Myocyte (in vitro differentiated cells): ENCODE measurements around the gene CSTB. TPM values are rescaled to one million over a fixed set of nuclear protein-coding genes. Genes with fewer than 3 reads are reported as not detected.
A peak's percentile ranks its signal among the peaks of the same experiment; 100 is the strongest.

Experiments used
- DNase-seq: peaks from one replicate; pipeline ENCODE4 v3.0.0-alpha.2; 2012; ENCODE audit warnings: low read depth
- total RNA-seq: library from RNA; depleted of rRNA; stranded (reverse); fragments of >200 nt; gene quantifications from 2 replicates; pipeline ENCODE4 v1.2.3, GENCODE V29; 2014

Gene CSTB
- total RNA-seq, 1 donor from 2014 or later: 12.5 TPM

DNA sequence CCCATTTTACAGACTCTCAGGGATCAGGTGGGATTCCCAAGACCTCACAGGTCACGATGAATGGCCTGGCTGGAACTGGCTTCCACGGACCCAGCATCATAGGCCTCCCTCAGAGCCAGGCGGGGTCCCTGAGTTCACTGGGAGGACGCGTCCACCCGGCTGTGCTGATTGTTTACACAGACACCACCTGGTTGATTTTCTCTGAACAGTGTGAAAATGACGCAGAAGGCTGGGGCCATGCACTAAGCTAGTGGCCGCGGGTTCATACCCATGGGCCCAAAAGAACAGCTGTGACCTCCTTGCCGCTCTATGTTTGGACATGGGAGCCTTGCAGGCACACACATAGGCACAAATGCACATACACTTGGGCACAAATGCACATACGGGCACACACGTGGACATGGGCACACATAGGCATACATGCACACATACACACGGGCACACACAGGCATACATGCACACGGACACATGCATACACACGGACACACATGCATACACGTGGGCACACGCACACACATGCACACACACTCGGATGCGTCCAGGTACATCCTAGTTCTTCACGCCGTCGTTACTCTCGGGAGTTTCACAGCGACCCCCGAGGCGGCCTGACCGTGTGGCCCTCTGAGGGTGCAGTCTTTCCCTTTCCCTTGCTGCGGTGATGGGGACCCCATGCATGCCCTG lies 23.2 kb downstream of the CSTB start:
- no peak for DNase-seq

DNA sequence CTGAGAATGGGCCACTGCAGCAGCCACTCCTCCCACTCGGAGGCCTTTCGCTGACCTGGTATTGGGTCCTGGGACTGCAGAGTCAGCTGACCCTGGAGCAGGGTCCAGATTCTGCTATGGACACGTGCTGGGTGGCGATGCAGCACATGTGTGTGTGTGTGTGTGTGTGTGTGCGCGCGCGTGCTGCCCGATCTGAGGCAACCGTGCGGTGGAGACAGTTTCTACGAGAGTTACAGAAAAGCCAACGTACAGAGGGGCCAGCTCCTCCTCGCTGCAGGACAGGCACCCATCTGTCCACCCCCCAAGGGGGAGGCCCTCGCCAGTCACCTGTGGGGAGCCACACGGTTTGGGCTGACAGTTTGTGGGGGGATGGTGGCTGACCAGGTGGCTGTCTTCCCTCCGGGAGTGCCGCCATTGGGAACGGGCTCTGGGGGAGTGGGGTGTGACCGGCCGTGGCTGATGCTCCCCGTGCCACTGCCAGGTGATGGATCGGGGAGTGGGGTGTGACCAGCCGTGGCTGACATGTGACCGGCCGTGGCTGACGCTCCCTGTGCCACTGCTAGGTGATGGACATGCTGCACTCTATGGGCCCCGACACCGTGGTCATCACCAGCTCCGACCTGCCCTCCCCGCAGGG lies 24.0 kb downstream of the CSTB start:
- no peak for DNase-seq

DNA sequence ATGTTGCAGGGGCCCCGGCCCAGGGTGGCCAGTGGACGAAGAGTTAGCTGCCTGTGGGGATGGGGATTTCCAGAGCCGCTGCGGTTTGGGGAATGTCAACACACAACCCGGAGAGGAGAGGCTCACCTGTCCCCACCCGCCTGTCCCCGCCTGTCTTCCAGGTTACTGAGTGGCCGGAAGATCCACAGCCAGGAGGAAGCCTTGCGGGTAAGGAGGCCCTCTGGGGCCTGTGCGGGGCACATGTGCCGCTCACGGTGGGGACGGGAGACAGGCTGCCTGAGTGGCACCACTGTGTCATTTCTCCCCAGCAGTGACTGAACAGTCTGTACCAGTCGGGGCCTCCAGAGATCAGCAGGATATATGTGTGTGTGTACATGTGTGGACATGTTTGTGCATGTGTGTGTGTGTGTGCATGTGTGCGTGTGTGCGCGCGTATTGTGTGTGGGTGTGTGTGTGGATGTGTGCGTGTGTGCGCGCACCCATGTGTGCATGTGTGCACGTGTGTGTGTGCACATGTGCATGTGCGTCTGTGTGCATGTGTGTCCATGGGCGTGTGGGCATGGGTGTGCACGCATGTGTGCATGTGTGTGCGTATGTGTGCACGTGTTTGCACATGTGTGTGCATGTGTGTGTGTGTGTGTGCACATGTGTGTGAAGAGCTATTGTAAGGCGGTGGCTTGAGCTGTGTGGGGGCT lies 25.6 kb downstream of the CSTB start:
- no peak for DNase-seq

DNA sequence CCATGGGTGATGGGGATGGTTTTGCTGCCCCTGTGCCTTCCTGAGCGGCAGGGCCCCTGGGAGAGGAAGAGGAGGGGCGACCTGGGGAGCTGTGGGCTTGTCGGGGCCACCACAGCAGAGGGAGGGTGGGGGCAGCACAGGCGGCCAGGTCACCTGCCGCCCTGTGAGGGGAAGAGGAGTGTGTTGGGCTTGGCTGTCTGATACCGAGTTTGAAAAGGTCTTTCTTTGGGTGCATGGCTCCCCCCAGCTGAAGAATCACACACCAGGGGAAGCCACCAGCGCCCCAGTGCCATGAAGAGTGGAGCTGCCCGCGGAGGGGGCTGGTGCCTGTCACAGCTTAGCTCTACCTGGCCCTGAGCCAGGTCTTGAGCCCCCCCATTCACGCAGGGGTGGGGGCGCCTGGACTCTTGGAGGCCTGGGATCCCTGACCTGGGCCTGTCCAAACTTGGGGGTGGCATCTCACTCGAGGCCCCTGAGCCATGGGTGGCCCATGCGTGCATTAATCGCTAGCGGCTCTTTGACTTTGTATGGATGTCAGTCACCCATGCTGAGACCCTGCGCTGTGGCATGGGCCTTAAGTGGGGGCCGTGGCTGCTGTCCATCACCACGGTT lies 26.4 kb downstream of the CSTB start:
- DNase-seq: no peak

DNA sequence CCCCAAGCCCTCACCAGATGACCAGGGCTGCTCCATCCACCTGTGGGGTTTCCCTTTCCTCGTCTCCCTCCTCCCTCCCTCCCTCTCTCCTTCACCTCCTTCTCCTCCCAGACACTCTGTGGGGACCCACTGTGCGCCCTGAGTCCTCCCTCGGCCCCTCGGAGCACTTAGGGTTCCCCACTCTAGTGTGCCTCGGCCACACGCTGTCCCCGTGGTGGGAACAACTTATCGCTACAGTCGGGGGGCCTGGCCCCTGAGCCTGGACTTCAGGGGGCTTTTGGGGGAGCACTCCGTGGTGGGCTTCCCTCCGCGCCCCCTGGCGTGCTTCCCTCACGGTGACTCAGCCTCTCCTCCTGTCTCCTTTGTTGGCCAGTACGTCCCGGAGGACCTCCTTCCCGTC lies 27.5 kb downstream of the CSTB start:
- DNase-seq: no peak

DNA sequence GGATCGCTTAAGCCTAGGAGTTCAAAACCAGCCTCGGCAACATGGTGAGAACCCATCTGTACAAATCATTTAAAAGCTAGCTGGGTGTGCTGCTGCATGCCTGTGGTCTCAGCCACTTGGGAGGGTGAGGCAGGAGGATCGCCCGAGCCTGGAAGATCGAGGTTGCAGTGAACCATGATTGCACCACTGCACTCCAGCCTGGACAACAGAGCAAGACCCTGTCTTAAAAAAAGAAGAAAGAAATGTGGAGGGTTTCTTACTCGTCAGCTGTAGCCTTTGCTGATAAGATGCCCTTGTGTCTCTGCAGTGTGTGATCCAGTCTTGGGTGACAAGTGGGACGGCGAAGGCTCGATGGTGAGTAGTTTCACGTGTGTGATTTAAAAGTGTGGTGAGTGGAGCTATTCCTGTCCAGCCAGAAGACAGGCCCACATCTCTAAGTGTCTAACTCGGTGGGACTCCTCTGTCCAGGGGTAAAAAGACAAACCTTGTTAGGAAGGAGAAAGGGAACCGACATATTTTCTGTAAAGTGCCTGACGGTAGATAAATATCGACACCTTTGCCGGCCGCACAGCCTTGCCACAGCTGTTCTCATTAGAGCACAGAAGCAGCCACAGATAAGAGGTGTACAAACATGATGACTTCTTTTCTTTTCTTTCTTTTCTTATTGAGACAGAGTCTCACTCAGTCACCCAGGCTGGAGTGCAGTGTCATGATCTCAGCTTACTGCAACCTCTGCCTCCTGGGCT lies 30.2 kb downstream of the CSTB start:
- no peak for DNase-seq

DNA sequence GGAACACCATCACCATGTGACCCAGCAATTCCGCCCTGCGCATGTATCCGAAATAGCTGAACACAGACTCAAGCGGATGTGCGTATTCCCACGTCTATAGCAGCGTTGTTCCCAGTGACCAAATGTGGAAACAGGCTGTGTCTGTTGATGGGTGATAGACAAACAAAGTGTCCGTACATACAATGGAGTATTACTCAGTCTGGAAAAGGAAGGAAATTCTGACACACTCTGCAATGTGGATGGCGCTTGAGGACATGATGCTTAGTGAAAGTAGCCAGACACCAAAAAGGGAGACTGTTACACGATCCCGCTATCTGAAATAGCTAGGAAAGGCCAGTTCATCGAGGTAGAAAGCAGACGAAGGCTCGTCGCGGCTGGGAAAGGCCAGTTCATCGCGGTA lies 31.4 kb downstream of the CSTB start:
- DNase-seq: no peak

DNA sequence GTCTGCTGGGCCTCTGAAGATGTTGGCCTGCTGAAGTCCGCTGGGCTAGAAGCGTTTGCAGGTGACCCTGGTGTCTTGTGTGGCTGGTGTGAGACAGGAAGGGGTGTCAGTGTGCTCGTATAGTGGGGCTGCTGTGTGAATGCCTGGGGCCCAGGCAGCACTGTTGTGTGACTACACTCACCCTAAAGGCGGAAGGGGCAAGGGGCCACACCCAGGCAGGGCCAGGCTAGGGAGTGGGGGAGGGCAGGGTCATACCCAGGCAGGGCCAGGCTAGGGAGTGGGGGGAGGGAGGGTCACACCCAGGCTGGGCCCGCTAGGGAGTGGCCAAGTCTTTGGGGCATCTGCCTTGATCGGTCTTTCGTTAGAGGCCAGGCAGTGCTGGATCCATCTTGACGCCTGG lies 32.2 kb downstream of the CSTB start:
- no peak for DNase-seq

DNA sequence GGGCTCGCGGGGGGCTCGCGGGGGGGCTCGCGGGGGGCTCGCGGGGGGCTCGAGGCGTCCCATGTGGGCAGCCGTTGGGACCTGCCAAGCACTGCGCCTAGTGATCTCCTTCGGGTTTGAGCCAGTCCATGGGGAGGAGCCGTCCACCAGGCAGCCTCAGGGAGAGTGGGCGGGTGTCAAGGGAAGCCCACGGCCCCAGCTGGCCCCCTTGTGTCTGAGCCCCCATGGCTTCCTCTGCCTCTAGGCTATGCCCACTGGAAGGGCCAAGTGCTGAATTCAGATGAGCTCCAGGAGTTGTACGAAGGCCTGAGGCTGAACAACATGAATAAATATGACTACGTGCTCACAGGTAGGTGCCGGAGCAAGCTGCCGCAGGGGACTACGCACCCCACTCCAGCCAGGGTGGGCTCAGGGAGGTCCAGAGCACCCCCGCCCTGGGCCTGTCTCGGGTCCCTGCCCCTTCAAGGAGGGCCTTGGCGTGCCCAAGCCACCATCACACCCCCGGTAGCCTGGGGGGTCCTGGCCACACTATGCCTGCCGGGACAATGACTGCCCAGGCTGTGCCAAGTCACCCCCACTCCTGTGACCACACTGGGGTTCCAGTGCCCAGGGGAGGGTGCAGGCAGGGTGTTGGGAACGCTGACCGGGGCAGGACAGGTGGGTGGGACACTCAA lies 34.5 kb downstream of the CSTB start:
- DNase-seq: no peak

DNA sequence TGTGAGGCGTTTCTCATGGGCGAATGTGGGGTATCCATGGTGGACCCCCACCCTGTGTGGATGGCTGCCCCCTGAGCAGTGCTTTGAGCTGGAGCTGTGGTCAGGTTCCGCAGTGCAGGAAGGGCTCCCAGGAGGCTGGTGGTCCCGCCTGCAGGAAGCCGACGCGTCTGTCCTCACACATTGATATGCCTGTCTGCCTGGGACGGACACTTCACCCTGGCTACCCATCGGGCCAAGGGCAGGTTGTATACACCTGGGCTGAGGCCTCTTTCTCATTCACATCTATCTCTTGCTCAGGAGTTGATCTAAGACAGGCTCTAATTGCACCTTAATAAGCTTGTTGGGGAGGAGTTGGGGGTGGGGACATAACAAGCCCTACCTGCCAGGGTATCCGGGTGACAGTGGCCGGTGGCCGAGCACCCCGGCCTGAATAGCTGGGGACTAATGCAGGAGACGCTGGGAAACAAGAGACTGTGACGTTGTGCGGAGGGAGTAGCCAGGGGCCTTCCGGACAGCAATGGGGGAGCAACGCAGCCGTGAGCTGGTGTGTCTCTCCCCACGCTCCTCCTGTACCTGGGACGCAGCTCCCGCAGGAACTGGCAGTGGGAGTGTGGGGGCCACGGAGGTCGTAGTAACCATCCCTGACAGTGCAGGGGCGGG lies 35.5 kb downstream of the CSTB start:
- DNase-seq: peak; percentile 50

DNA sequence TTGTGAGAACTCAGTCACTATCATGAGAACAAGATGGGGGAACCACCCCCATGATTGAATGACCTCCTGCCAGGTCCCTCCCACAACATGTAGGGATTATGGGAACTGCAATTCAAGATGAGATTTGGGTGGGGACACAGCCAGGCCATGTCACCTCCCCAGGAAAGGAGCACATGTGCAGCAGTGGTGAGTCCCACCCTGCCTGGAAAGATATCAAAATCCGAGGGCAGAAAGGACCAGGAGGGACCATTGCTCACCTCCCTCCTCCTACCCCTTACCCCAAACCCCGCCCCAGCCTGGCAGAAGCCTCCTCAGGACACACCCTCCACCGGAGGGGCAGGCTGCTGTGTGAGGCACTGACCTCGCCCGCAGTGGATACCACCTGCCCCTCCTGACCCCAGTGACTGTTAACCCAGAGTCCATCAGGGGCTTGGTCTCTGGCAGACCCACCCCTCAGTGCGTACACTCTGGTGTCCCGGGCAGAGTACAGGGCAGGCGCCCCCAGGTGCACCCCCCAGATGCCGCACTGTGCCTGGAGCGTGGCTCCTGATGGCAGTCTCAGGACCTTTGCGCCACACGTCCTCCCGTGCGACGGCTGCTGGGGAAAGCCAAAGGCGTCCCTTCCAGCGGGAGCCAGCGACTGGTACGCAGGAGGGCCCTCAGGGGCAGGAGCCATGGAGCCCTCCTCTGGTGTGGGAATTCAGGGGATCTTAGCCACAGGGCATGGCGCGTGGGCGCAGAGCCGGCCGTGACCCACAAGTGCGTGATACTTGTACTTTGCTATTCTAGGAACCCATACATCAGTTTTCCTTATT lies 36.3 kb downstream of the CSTB start:
- no peak for DNase-seq

DNA sequence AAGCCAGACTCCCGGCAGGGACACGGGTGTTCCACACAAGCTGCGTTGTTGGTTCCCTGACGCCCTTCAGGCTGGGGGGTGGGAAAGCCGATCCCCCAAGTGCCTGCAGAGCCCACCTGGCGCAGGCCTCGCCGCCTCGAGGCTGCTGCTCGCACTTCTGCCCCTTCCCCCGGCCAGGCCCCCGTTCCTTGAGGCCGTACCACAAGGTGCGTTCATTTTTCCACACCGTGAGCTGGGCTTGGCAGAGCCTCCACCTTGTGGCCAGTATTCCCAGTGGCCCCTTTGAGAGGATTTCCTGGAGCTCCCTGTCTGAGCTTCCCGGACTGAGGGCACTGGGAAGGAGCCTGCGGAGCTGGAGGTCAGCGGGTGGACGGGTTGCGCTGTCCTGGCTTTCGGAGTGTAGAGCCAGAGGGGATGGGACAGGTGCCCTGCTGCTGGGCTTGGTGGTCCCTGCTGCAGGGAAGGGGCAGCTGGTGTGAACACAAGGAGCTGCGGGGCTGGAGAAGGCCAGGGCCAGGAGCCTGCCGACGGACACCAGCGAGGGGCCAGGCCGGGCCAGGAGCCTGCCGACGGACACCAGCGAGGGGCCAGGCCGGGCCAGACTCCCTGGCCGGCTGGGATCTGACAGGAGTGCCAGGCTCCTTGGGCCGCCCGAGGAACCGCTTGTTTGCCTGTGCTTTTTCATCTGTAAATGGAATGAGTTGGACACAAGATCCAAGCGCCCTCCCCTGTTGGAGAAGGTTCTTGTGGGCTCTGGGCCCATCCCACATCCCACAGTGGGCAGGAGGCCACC lies 38.8 kb downstream of the CSTB start:
- DNase-seq: no peak

DNA sequence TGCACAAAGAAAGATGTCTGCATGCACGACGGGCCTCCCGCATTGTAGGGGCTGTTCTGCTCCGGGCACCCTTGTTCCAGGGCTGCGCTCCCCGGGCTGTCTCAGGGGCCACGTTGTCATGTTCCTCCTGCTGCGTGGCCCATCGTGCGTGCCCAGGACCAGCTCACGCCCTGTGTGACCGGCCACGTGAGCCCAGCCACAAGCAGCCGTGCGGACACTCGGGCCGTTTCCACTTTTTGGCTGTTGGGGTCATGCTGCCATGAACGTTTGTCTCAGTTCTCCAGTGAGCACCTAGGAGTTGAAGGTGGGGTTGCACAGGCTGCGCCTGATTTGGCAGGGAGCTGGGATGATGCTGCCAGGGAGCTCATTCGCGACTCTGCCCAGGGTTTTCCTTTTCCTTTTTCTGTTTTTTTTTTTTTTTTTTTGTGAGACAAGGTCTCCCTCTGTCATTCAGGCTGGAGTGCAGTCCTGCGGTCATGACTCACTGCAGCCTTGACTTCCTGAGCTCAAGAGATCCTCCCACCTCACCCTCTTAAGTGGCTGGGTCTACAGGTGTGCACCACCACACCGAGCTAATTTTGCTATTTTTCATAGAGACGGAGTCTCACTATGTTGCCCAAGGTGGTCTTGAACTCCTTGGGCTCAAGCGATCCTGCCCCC lies 39.8 kb downstream of the CSTB start:
- no peak for DNase-seq

DNA sequence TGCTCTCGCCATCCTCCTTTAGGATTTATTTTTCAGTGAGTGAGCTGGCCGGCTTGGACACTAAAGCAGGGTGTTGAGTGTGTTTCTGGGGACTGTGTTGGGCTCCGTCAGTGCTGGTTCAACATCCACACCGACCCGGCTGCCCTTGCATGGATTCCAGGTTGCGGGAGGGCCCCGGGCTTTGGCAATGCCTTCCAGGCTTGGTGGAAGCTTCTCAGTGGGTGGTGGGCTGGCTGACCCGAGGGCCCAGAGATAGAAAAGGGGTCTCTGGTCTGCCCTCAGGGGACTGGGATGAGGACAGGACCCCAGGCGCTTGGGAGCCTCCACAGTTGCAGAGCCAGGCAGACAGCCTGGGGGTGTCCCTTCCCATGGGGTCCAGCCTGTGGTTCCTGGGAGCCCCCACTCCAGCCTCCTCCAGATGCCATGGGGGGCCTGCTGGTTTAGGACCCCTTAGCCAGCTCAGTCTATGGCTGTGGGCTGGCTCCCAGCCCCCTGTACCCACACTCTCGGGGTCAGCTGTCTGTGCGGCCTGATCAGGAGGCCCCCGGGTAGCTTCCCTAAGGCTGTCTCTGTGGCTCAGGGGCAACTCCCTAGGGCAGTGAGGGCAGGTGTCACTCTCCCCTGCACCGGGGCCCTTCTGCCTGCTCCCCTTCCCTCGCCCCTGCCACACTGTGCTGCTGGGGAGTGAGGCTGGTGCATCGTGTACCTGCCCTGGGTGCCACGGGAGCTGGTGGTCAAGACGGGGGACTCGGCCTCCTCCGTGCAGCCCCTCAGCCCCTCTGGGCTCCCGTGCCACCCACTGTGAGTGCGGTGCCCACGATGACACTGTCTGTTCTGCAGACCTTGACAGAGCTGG lies 40.6 kb downstream of the CSTB start:
- DNase-seq: no peak

DNA sequence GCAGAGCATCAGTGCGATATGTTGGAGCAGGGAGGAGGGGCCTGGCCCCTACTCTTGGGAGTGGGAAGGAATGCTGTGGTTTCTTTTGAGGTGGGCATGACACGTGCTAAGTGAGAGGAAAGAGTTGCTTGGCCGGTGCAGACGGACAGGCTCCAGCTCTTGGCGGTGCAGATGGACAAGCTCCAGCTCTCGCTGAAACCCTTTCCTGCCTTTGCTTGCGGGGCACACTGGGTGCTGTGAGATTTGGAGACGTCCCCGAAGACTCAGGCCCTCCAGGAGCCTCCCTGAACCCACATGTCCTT lies 41.2 kb downstream of the CSTB start:
- DNase-seq: peak; percentile 82

DNA sequence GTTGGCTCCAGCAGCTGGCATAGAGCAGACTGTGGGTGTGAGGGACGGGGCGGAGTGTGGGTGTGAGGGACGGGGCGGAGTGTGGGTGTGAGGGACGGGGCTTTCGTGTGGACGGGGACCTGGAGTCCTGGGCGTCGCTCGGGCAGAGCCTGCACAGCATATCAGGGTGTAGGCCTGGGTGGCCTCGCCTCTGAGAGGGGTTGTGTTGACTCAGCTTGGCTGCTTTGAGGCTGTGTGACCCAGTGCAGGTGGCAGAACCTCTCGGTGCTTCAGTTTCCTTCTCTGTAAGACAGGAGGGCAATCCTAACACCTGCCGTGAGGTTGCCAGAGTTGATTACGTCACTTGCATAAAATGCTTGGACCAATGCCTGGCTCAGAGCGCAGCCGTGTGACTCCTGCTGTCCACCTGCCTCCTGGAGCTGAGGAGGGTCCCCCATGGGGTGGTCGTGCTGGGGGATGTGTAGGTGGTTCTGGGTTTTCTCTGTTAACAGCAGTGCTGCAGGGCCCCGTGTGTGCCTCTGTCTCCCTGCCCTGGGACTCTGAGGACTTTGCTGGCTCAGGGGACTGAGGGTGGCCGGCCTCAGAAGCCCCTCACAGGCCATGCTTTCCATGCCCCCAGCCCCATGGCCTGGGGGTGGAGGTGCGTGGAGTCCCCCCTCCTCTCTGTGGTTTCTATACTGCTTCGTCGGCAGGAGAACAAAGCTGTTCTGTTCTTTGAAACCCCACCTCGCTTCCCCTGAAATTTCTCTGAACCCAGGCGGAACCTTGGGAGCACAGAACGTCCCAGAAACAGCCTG lies 41.8 kb downstream of the CSTB start:
- peak; percentile 51 for DNase-seq
